Fibroblast of villous mesenchyme (primary cell): ENCODE measurements around the gene COL23A1. TPM values are rescaled to one million over a fixed set of nuclear protein-coding genes. Genes with fewer than 3 reads are reported as not detected.
"Not testable (repeated sequence)": the region's sequence is repeated elsewhere in the genome, so short reads cannot be mapped to it uniquely, and the experiment has no call there.

ENCODE experiments used
- DNase-seq: peaks from one replicate; pipeline ENCODE4 v3.0.0-alpha.2; 2010; ENCODE audit warnings: low read depth
- H3K4me3 ChIP-seq: 2 replicates; pipeline ENCODE4 v1.5.1; 2011; ENCODE audit warnings: low read depth, mild to moderate bottlenecking, low read length
- CTCF ChIP-seq: IDR thresholded peaks from 2 replicates; pipeline ENCODE4 v1.5.1; 2012; ENCODE audit warnings: low read depth, mild to moderate bottlenecking, low read length; ENCODE audit not compliant: insufficient read depth
- total RNA-seq: library from RNA; depleted of rRNA; stranded (reverse); fragments of >200 nt; gene quantifications from 2 replicates; pipeline ENCODE4 v1.2.3, GENCODE V29; 2012

The COL23A1 gene
- total RNA-seq, 1 donor, result not detected

DNA sequence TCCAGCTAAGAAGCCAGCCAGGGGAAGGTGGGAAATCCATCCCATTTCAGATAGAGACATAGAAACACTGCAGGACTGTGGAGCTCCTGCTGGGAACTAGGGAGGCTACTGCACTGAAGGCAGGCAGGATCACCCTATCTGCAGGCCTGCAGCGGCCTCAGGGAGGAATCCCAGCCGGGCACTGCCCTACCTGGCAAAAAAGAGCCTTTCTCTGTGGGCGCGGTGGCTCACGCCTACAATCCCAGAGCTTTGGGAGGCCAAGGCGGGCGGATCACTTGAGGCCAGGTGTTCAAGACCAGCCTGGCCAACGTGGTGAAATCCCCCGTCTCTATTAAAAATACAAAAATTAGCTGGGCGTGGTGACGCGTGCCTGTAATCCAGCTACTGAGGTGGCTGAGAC lies 286.2 kb downstream of the COL23A1 start:
- no peak overlapping the region for H3K4me3 ChIP-seq
- no peak for TF ChIP-seq CTCF
- DNase-seq, result no peak

DNA sequence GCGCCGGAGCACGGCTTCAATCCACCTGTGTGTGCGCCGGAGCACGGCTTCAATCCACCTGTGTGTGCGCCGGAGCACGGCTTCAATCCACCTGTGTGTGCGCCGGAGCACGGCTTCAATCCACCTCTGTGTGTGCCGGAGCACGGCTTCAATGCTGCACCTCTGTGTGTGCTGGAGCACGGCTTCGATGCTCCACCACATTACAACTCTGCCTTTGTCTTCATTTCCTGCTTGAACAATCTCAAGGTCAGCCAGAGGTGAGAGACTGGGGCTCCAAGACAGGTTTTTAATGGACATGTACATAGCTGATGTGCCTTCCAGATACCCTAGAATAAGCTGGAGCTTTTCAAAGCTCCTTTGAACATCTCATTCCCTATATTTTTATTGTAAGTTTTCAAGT lies 287.9 kb downstream of the COL23A1 start:
- not testable (repeated sequence) for H3K4me3 ChIP-seq, DNase-seq

GRCh38 chr5:178301641-178302040 lies 288.6 kb downstream of the COL23A1 start:
- no peak overlapping the region for H3K4me3 ChIP-seq
- no peak for TF ChIP-seq CTCF
- no peak for DNase-seq

DNA sequence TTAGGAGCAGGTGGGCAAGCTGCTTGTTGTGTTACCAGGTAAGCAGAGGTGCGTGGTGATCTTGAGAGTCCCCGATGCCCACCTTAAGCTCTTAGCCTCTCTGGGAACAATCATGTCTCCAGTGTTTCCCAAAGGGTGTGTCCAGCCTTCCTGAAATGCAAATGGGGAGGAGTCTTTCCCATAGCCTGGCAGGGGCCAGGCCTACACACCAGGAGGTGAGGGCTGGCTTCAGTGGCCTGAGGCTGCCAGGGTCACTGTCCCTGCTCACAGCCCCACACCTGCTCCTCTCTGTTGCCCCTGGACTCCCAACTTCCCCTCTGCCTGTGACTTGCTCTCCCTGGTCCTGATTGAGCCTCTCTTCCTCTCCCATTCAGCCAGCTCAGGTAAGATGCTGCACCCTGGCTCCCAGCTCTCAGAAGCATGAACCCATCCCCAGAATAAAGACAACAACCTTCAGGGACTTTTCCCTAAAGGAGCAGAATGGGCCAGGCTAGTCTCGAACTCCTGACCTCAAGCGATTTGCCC lies 291.8 kb downstream of the COL23A1 start:
- TF ChIP-seq CTCF, result no peak
- H3K4me3 ChIP-seq, result no peak overlapping the region
- DNase-seq, result no peak

DNA sequence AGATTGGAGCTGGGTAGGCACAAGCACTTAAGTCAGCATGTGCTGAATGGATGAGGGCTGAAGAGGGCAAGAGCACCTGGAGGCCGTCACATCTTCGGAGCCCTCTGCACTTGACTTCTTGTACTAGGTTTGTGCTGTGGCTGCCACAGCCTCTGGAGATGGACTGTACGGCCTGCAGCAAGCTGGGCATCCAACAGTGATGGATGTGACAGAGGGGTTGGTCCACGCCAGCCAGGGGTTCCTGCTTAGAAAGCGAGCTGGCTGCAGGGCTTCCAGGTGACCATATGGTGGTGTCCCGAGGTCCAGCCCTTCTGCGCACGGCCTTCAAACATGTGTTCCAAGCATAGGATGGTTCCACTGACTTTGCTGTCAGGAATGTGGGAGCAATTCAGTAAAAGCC lies 292.4 kb downstream of the COL23A1 start:
- DNase-seq, result no peak
- no peak for TF ChIP-seq CTCF
- no peak overlapping the region for H3K4me3 ChIP-seq

DNA sequence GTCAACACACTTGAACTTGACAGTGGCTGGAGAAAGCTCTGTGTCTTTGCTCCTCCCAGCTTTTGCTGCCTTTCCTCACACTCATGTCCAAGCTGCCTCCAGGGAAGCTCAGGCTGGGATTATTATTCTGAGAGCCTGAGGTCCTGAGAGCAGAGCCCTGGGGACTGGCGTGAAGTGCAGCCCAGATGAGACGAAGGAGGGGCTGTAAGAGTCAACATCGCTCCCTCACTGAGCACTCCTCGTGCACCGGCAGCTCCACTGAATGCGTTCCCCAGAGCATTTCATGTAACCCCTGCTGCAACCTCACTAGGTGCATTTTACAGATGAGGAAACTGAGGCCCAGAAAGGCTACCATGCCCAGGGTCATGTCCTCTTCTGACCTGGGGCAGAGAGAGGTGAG lies 294.1 kb downstream of the COL23A1 start:
- no peak overlapping the region for H3K4me3 ChIP-seq
- no peak for DNase-seq
- TF ChIP-seq CTCF, result no peak

- no peak overlapping the region for H3K4me3 ChIP-seq
- DNase-seq, result no peak
- no peak for TF ChIP-seq CTCF
These were observed 294.6 kb downstream of the COL23A1 start for GRCh38 chr5:178295589-178295988.
